ENCODE results near the gene MS4A2. TPM values are rescaled to one million over a fixed set of nuclear protein-coding genes. Genes with fewer than 3 reads are reported as not detected.
"Not testable (repeated sequence)": the region's sequence is repeated elsewhere in the genome, so short reads cannot be mapped to it uniquely, and the experiment has no call there.

The MS4A2 gene
- not detected for polyA plus RNA-seq (2013, experiment 1 of 2)
- not detected for polyA plus RNA-seq (2013, experiment 2 of 2)

DNA sequence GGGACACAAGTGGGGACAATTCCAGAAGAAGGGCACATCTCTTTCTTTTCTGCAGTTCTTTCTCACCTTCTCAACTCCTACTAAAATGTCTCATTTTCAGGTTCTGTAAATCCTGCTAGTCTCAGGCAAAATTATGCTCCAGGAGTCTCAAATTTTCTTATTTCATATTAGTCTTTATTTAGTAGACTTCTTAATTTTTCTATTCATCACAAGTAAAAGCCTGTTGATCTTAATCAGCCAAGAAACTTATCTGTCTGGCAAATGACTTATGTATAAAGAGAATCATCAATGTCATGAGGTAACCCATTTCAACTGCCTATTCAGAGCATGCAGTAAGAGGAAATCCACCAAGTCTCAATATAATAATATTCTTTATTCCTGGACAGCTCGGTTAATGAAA is at the start of gene MS4A2:
MS4A2 (plus strand) TSS at position 301 of the 400 bp plus-strand sequence. CDS start 102 bp downstream, outside the sequence.
- Histone ChIP-seq H3K4me1 (ENCODE audit: insufficient read depth, low read length) (no peaks in the 10 kb centered on the region), H3K4me3 (ENCODE audit: low read length) (no peak within 1 kb of the TSS), H3K36me3 (ENCODE audit: insufficient read depth, low read length) (no peaks in the 10 kb centered on the region), H3K9ac (ENCODE audit: low read depth, low read length) (no peak within 1 kb of the TSS), H3K9me3 (ENCODE audit: insufficient read depth, low read depth, low read length) (no peaks in the 10 kb centered on the region), H3K27ac (ENCODE audit: low read depth, low read length) (no peak within 1 kb of the TSS), H3K27me3 (ENCODE audit: insufficient read depth, low read length) (no peaks in the 10 kb centered on the region)
- WGBS, result 100% methylated on average over 1 of the region's 1 CpG

DNA sequence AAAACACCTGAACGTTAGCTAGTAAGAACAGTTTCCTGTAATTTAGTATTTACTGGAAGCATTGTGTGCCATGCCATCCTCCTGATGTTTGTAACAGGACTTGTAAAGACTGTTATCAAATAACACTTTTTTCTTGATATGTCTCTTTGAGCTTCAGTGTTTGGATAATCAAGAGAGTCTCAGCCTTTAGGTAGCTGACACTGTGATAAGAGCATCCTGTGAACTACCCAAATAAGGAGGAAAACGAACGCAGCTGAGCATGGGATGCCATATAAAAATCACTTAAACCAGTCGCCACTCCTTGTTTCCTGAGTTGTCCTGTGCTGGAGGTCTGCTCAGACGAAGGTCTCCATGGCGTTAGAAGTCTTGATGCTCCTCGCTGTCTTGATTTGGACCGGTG is 48.4 kb upstream of the MS4A2 start, which contains the start of gene OOSP2:
OOSP2 (plus strand) TSS at position 301 of the 400 bp plus-strand sequence; CDS start at position 352, 51 bp downstream.
- H3K9me3 ChIP-seq (ENCODE audit: insufficient read depth, low read depth, low read length), result no peaks in the 10 kb centered on the region
- no peaks in the 10 kb centered on the region for H3K27me3 ChIP-seq (ENCODE audit: insufficient read depth, low read length)
- WGBS, result 86% methylated on average over 8 of the region's 8 CpGs
- H3K27ac ChIP-seq (ENCODE audit: low read depth, low read length), result no peak within 1 kb of the TSS
- H3K4me1 ChIP-seq (ENCODE audit: insufficient read depth, low read length), result peaks cover 12% of the 10 kb centered on the region
- no peak within 1 kb of the TSS for H3K9ac ChIP-seq (ENCODE audit: low read depth, low read length)
- no peak within 1 kb of the TSS for H3K4me3 ChIP-seq (ENCODE audit: low read length)
- H3K36me3 ChIP-seq (ENCODE audit: insufficient read depth, low read length), result no peaks in the 10 kb centered on the region

DNA sequence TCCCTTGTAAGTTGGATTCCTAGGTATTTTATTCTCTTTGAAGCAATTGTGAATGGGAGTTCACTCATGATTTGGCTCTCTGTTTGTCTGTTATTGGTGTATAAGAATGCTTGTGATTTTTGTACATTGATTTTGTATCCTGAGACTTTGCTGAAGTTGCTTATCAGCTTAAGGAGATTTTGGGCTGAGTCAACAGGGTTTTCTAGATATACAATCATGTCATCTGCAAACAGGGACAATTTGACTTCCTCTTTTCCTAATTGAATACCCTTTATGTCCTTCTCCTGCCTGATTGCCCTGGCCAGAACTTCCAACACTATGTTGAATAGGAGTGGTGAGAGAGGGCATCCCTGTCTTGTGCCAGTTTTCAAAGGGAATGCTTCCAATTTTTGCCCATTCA is 38.0 kb upstream of the MS4A2 start:
- not testable (repeated sequence) for H3K27me3 ChIP-seq (ENCODE audit: insufficient read depth, low read length); H3K4me3 ChIP-seq (ENCODE audit: low read length); H3K9ac ChIP-seq (ENCODE audit: low read depth, low read length); H3K36me3 ChIP-seq (ENCODE audit: insufficient read depth, low read length); H3K27ac ChIP-seq (ENCODE audit: low read depth, low read length); H3K9me3 ChIP-seq (ENCODE audit: insufficient read depth, low read depth, low read length); H3K4me1 ChIP-seq (ENCODE audit: insufficient read depth, low read length)

DNA sequence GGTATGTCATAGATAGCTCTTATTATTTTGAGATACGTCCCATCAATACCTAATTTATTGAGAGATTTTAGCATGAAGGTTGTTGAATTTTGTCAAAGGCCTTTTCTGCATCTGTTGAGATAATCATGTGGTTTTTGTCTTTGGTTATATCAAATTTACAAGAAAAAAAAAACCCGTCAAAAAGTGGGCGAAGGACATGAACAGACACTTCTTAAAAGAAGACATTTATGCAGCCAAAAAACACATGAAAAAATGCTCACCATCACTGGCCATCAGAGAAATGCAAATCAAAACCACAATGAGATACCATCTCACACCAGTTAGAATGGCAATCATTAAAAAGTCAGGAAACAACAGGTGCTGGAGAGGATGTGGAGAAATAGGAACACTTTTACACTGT is 37.6 kb upstream of the MS4A2 start:
- H3K27ac ChIP-seq (ENCODE audit: low read depth, low read length); H3K36me3 ChIP-seq (ENCODE audit: insufficient read depth, low read length); H3K4me1 ChIP-seq (ENCODE audit: insufficient read depth, low read length); H3K9me3 ChIP-seq (ENCODE audit: insufficient read depth, low read depth, low read length); H3K9ac ChIP-seq (ENCODE audit: low read depth, low read length); H3K27me3 ChIP-seq (ENCODE audit: insufficient read depth, low read length); H3K4me3 ChIP-seq (ENCODE audit: low read length): not testable (repeated sequence)
- WGBS, result no CpG with 5 or more reads among the region's 3 CpGs

DNA sequence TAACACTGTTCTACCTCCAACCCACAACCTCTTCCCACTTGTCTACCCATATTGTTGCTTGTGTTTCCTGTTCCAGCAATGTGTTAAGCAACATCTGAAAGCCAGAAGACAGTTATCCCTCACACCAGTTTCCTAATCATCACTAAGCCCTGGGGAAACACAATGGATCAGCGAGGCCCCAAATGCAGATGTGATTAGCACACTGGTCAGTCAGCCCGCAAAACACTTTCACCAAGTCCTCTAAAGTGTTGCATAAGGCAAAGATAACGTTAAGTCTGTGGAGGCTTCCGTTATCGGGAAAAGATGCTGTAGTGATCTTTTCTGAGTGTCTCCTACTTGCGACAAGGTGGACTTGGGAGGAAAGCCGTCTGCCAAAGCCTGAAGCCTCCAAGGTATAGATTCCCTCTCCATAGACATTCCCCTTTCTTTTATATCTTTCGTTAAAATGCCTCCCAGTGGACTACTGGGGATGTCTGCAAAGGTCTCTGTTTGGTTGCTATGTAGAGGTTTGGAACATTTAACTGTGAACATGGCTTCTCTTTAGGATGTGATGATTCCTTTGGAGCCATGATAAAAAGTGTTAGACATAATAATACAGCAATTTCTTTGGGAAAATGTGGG is 32.0 kb upstream of the MS4A2 start, which contains the start of gene MS4A3:
MS4A3 (plus strand) TSS at position 317 of the 621 bp plus-strand sequence. CDS start 4,496 bp downstream, outside the sequence.
- Histone ChIP-seq H3K27ac (ENCODE audit: low read depth, low read length) (no peak within 1 kb of the TSS), H3K27me3 (ENCODE audit: insufficient read depth, low read length) (no peaks in the 10 kb centered on the region), H3K9ac (ENCODE audit: low read depth, low read length) (no peak within 1 kb of the TSS), H3K4me1 (ENCODE audit: insufficient read depth, low read length) (peaks cover 6% of the 10 kb centered on the region; the same call in 1 of the 2 replicates), H3K9me3 (ENCODE audit: insufficient read depth, low read depth, low read length) (peaks cover 5% of the 10 kb centered on the region; the same call in 1 of the 2 replicates), H3K36me3 (ENCODE audit: insufficient read depth, low read length) (no peaks in the 10 kb centered on the region), H3K4me3 (ENCODE audit: low read length) (no peak within 1 kb of the TSS)
- WGBS, result 89% methylated on average over 8 of the region's 8 CpGs

DNA sequence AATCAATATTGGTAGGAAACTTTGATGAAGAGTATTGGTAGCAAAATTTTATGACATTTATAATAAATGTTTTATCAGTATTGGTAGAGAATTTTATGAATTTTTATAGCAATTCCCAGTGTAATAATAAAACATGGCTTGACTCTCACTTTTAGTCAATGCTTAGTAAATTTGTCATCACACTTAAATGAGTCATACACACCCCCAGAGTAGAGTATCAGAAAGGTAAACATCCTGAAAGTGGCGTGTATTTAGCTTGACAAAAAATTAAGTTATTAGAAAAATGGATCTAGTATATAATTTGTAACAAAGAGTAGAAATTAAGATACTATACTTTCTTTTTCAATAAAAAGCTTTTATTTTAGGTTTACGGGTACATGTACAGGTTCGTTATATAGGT is 29.4 kb upstream of the MS4A2 start:
- Histone ChIP-seq H3K9me3 (ENCODE audit: insufficient read depth, low read depth, low read length) (no peaks in the 10 kb centered on the region), H3K4me3 (ENCODE audit: low read length) (no peak overlapping the region), H3K27ac (ENCODE audit: low read depth, low read length) (no peak overlapping the region), H3K9ac (ENCODE audit: low read depth, low read length) (no peak overlapping the region), H3K36me3 (ENCODE audit: insufficient read depth, low read length) (no peaks in the 10 kb centered on the region), H3K4me1 (ENCODE audit: insufficient read depth, low read length) (peaks cover 6% of the 10 kb centered on the region; the same call in 1 of the 2 replicates), H3K27me3 (ENCODE audit: insufficient read depth, low read length) (no peaks in the 10 kb centered on the region)
- WGBS, result 95% methylated on average over 2 of the region's 3 CpGs

DNA sequence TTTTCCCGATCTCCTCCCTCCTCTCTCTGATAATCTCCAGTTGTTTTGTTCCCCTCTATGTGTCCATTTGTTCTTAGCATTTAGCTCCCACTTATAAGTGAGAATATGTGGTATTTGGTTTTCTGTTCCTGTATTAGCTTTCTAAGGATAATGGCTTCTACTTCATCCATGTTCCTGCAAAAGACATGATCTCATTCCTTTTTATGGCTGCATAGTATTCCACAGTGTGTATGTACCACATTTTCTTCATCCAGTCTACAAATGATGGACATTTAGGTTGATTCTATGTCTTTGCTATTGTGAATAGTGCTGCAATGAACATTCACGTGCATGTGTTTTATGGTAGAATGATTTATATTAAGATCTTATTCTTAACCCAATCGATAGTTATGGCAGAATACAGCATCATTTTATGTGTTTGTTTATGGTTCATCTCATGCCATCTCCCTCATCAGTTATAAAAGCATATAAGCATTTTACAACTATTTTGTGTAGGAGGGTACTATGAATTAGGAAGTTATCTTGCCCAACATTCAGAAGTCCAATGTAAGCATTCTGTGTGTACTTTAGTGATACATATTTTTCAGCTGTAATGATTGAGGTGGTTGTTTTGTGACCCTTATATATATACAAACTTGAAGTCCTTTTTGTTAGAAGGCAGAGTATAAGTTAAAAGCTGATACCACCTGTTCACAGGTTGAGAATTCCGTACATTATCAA is 28.8 kb upstream of the MS4A2 start:
- no peak overlapping the region for H3K4me3 ChIP-seq (ENCODE audit: low read length)
- no peaks in the 10 kb centered on the region for H3K9me3 ChIP-seq (ENCODE audit: insufficient read depth, low read depth, low read length)
- WGBS, result 100% methylated on average over 1 of the region's 4 CpGs
- no peaks in the 10 kb centered on the region for H3K27me3 ChIP-seq (ENCODE audit: insufficient read depth, low read length)
- no peak overlapping the region for H3K27ac ChIP-seq (ENCODE audit: low read depth, low read length)
- H3K36me3 ChIP-seq (ENCODE audit: insufficient read depth, low read length), result no peaks in the 10 kb centered on the region
- H3K9ac ChIP-seq (ENCODE audit: low read depth, low read length), result no peak overlapping the region
- peaks cover 6% of the 10 kb centered on the region; the same call in 1 of the 2 replicates for H3K4me1 ChIP-seq (ENCODE audit: insufficient read depth, low read length)

DNA sequence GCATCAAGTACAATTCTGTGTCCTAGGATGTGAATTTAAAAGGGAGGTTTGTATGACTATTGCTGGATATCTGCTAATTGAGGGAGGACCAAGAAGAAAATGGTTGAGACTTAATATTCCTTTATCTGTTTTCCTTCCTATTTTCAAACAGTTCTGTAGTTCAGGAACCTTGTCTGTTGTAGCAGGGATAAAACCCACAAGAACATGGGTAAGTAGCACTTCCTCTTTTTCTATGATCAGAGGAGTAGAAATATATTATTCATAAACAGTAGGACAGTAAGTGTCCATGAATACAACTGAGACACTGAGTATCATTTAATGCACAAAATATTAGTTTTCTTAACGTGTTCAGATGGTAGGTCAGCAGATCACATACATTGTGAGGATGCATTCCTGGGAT is 24.4 kb upstream of the MS4A2 start:
- Histone ChIP-seq H3K4me1 (ENCODE audit: insufficient read depth, low read length) (no peaks in the 10 kb centered on the region), H3K9ac (ENCODE audit: low read depth, low read length) (no peak overlapping the region), H3K27ac (ENCODE audit: low read depth, low read length) (no peak overlapping the region), H3K27me3 (ENCODE audit: insufficient read depth, low read length) (no peaks in the 10 kb centered on the region), H3K9me3 (ENCODE audit: insufficient read depth, low read depth, low read length) (no peaks in the 10 kb centered on the region), H3K36me3 (ENCODE audit: insufficient read depth, low read length) (no peaks in the 10 kb centered on the region), H3K4me3 (ENCODE audit: low read length) (no peak overlapping the region)
- 94% methylated on average over 1 of the region's 1 CpG for WGBS

DNA sequence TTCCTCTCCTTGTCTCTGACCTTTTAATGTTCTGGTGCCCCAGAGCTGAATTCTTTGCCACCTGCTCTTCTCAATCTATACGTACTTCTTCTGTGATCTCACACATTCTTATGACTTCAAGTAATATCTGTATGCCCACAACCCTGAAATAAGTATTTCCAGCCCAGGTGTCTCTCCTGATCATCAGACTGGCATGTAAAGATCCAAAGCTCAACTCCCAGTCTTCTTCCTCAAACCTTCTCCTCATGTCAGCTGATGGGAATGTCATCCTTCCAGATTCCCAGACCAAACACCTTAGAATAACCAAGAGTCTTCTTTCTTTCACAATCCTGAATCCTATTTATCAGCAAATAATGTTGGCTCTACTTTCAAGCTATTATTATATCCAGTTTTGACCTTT is 22.7 kb upstream of the MS4A2 start:
- H3K27me3 ChIP-seq (ENCODE audit: insufficient read depth, low read length), result no peaks in the 10 kb centered on the region
- no peak overlapping the region for H3K9ac ChIP-seq (ENCODE audit: low read depth, low read length)
- no peaks in the 10 kb centered on the region for H3K4me1 ChIP-seq (ENCODE audit: insufficient read depth, low read length)
- H3K9me3 ChIP-seq (ENCODE audit: insufficient read depth, low read depth, low read length), result no peaks in the 10 kb centered on the region
- H3K36me3 ChIP-seq (ENCODE audit: insufficient read depth, low read length), result no peaks in the 10 kb centered on the region
- 90% methylated on average over 1 of the region's 1 CpG for WGBS
- H3K4me3 ChIP-seq (ENCODE audit: low read length), result no peak overlapping the region
- H3K27ac ChIP-seq (ENCODE audit: low read depth, low read length), result no peak overlapping the region

DNA sequence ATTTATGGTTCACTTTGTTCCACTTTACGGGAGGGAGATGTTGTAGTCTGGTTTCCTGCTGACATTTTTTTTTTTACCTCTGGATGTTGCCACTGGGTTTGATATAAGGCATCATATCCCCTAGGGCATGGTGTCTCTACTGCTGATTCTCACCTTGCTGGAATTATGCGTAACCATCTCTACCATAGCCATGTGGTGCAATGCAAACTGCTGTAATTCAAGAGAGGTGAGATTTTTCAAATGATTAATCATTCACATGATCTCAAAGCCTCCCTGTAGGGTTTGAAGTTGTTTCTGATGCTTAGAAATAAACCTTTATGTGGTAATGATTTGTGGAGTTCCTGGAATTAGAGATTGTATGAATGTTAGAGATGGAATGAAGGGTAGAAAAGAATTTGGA is 19.0 kb upstream of the MS4A2 start:
- no peaks in the 10 kb centered on the region for H3K27me3 ChIP-seq (ENCODE audit: insufficient read depth, low read length)
- no peaks in the 10 kb centered on the region for H3K4me1 ChIP-seq (ENCODE audit: insufficient read depth, low read length)
- H3K9ac ChIP-seq (ENCODE audit: low read depth, low read length), result no peak overlapping the region
- no peak overlapping the region for H3K27ac ChIP-seq (ENCODE audit: low read depth, low read length)
- 92% methylated on average over 2 of the region's 2 CpGs for WGBS
- no peaks in the 10 kb centered on the region for H3K9me3 ChIP-seq (ENCODE audit: insufficient read depth, low read depth, low read length)
- no peaks in the 10 kb centered on the region for H3K36me3 ChIP-seq (ENCODE audit: insufficient read depth, low read length)
- no peak overlapping the region for H3K4me3 ChIP-seq (ENCODE audit: low read length)

DNA sequence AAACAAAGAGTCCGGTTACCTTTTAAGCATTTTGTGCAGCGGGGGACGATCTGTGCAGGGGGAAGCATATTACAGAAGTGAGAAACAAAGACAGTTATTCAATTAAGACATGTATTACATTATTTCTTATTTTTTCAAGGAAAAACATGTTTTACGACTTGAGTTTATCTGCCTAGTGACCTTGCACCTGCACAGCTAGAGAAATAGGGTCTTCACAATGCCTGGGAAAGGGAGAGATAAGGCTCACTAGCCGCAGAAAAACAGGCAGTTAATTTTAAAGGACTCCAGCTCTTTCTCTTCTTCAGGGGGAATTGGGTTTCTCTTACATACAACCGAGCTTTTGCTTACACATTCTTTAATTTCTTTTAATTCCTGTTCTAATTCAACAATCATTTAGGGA is 16.8 kb upstream of the MS4A2 start:
- H3K4me3 ChIP-seq (ENCODE audit: low read length); H3K27ac ChIP-seq (ENCODE audit: low read depth, low read length); H3K9ac ChIP-seq (ENCODE audit: low read depth, low read length); H3K36me3 ChIP-seq (ENCODE audit: insufficient read depth, low read length); H3K9me3 ChIP-seq (ENCODE audit: insufficient read depth, low read depth, low read length); H3K27me3 ChIP-seq (ENCODE audit: insufficient read depth, low read length); H3K4me1 ChIP-seq (ENCODE audit: insufficient read depth, low read length): not testable (repeated sequence)
- WGBS, result 94% methylated on average over 6 of the region's 6 CpGs
